Embryonic facial prominence (tissue), 1 donor: ENCODE measurements around the gene TAS2R31.
"Not testable (repeated sequence)": the region's sequence is repeated elsewhere in the genome, so short reads cannot be mapped to it uniquely, and the experiment has no call there.

Experiments
- DNase-seq: peaks from one replicate; pipeline ENCODE4 v3.0.0-alpha.2; 2016; ENCODE audit errors: extremely low spot score

The TAS2R31 gene

GRCh38 chr12:11031307-11031706 lies at the start of gene TAS2R31:
Gene TAS2R31 (minus strand): TSS chr12:11031407. CDS start chr12:11031335, 72 bp downstream.
- no peak for DNase-seq

GRCh38 chr12:11078246-11078645 lies 47.0 kb upstream of the TAS2R31 start:
- no peak for DNase-seq

- DNase-seq = no peak
These were observed 44.4 kb upstream of the TAS2R31 start for GRCh38 chr12:11075642-11076041.

- DNase-seq = no peak
These were observed 40.2 kb upstream of the TAS2R31 start for GRCh38 chr12:11071414-11071813.

GRCh38 chr12:11070999-11071398 lies 39.8 kb upstream of the TAS2R31 start:
- no peak for DNase-seq

- no peak for DNase-seq
These were observed 38.7 kb upstream of the TAS2R31 start for GRCh38 chr12:11069854-11070365.

GRCh38 chr12:11067514-11067913 lies 36.3 kb upstream of the TAS2R31 start:
- DNase-seq = no peak

- not testable (repeated sequence) for DNase-seq
These were observed 31.0 kb upstream of the TAS2R31 start, which contains the start of gene TAS2R46 for GRCh38 chr12:11062194-11062593. Gene TAS2R46 (minus strand): TSS chr12:11062294. CDS start chr12:11062294, 0 bp downstream.

GRCh38 chr12:11059784-11060183 lies 28.6 kb upstream of the TAS2R31 start:
- no peak for DNase-seq

GRCh38 chr12:11059041-11059440 lies 27.8 kb upstream of the TAS2R31 start:
- no peak for DNase-seq

- DNase-seq = no peak
These were observed 24.1 kb upstream of the TAS2R31 start for GRCh38 chr12:11055306-11055705.

- DNase-seq = not testable (repeated sequence)
These were observed 18.8 kb upstream of the TAS2R31 start for GRCh38 chr12:11049806-11050531.

- not testable (repeated sequence) for DNase-seq
These were observed 10.2 kb upstream of the TAS2R31 start for GRCh38 chr12:11041366-11041765.

- DNase-seq = no peak
These were observed 9.0 kb upstream of the TAS2R31 start for GRCh38 chr12:11040162-11040561.

GRCh38 chr12:11039171-11039570 lies 8.0 kb upstream of the TAS2R31 start:
- DNase-seq = no peak

- not testable (repeated sequence) for DNase-seq
These were observed 2.8 kb upstream of the TAS2R31 start for GRCh38 chr12:11033959-11034358.

GRCh38 chr12:11026118-11026517 lies 5.1 kb downstream of the TAS2R31 start:
- DNase-seq = no peak

GRCh38 chr12:11023387-11023786 lies 7.8 kb downstream of the TAS2R31 start:
- no peak for DNase-seq

GRCh38 chr12:11022520-11022919 lies 8.7 kb downstream of the TAS2R31 start, which contains the start of gene TAS2R19:
Gene TAS2R19 (minus strand): TSS chr12:11022620. CDS start chr12:11022571, 49 bp downstream.
- no peak for DNase-seq

- no peak for DNase-seq
These were observed 14.3 kb downstream of the TAS2R31 start for GRCh38 chr12:11016937-11017336.

- no peak for DNase-seq
These were observed 15.3 kb downstream of the TAS2R31 start for GRCh38 chr12:11015775-11016430.

- no peak for DNase-seq
These were observed 17.0 kb downstream of the TAS2R31 start for GRCh38 chr12:11014234-11014633.

GRCh38 chr12:11007608-11008007 lies 23.6 kb downstream of the TAS2R31 start:
- DNase-seq = no peak
